ENCODE measurements around the gene UBL7. TPM values are rescaled to one million over a fixed set of nuclear protein-coding genes. Genes with fewer than 3 reads are reported as not detected.

The UBL7 gene
- total and polyA plus RNA-seq, 2 experiments from 2014 or later, result 39.2 to 60.2 TPM

- no peak overlapping the region for H3K27ac ChIP-seq
- H3K79me2 ChIP-seq, result no peaks in the 10 kb centered on the region
- H3K36me3 ChIP-seq (replicated peaks; ENCODE audit: insufficient read depth, low read depth), result no peaks in the 10 kb centered on the region
- no peaks in the 10 kb centered on the region for H3K4me1 ChIP-seq (ENCODE audit: insufficient read depth)
- no peak overlapping the region for H3K4me2 ChIP-seq
- DNase-seq (ENCODE audit: low spot score), result no peak
- no peaks in the 10 kb centered on the region for H3K9me2 ChIP-seq (replicated peaks; ENCODE audit: insufficient read depth)
- no peak overlapping the region for H3K4me3 ChIP-seq
- TF ChIP-seq, protein P1, sequence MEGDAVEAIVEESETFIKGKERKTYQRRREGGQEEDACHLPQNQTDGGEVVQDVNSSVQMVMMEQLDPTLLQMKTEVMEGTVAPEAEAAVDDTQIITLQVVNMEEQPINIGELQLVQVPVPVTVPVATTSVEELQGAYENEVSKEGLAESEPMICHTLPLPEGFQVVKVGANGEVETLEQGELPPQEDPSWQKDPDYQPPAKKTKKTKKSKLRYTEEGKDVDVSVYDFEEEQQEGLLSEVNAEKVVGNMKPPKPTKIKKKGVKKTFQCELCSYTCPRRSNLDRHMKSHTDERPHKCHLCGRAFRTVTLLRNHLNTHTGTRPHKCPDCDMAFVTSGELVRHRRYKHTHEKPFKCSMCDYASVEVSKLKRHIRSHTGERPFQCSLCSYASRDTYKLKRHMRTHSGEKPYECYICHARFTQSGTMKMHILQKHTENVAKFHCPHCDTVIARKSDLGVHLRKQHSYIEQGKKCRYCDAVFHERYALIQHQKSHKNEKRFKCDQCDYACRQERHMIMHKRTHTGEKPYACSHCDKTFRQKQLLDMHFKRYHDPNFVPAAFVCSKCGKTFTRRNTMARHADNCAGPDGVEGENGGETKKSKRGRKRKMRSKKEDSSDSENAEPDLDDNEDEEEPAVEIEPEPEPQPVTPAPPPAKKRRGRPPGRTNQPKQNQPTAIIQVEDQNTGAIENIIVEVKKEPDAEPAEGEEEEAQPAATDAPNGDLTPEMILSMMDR (IDR thresholded peaks at IDR 0.05; ENCODE audit: poor library complexity), result no peak
- TF ChIP-seq EZH2 (IDR thresholded peaks at IDR 0.05; ENCODE audit: borderline replicate concordance) (no peak), EZH2phosphoT487 (IDR thresholded peaks at IDR 0.05; ENCODE audit: low read depth, severe bottlenecking, unreplicated experiment) (no peak)
- H3K27me3 ChIP-seq, result no peaks in the 10 kb centered on the region
- H2AFZ ChIP-seq, result no peak overlapping the region
- WGBS (ENCODE audit: low lambda C conversion rate, missing lambda C conversion rate), result 86% methylated on average over 16 of the region's 16 CpGs
- no peaks in the 10 kb centered on the region for H4K20me1 ChIP-seq (ENCODE audit: insufficient read depth, poor library complexity, severe bottlenecking)
- no peaks in the 10 kb centered on the region for H3K9me3 ChIP-seq (ENCODE audit: low read depth)
Observed at GRCh38 chr15:74403991-74404563, 56.9 kb downstream of the UBL7 start.

- H3K27ac ChIP-seq, result no peak overlapping the region
- no peaks in the 10 kb centered on the region for H4K20me1 ChIP-seq (ENCODE audit: insufficient read depth, poor library complexity, severe bottlenecking)
- no peak overlapping the region for H2AFZ ChIP-seq
- no peak for DNase-seq (ENCODE audit: low spot score)
- no peaks in the 10 kb centered on the region for H3K9me2 ChIP-seq (replicated peaks; ENCODE audit: insufficient read depth)
- H3K4me1 ChIP-seq (ENCODE audit: insufficient read depth), result no peaks in the 10 kb centered on the region
- no peaks in the 10 kb centered on the region for H3K9me3 ChIP-seq (ENCODE audit: low read depth)
- no peak overlapping the region for H3K4me3 ChIP-seq
- H3K4me2 ChIP-seq, result no peak overlapping the region
- no peaks in the 10 kb centered on the region for H3K27me3 ChIP-seq
- no peaks in the 10 kb centered on the region for H3K79me2 ChIP-seq
- WGBS (ENCODE audit: low lambda C conversion rate, missing lambda C conversion rate), result 96% methylated on average over 10 of the region's 10 CpGs
- H3K36me3 ChIP-seq (replicated peaks; ENCODE audit: insufficient read depth, low read depth), result no peaks in the 10 kb centered on the region
- no peak for TF ChIP-seq EZH2phosphoT487 (IDR thresholded peaks at IDR 0.05; ENCODE audit: low read depth, severe bottlenecking, unreplicated experiment)
- TF ChIP-seq, protein P1 (IDR thresholded peaks at IDR 0.05; ENCODE audit: poor library complexity), result no peak
- no peak for TF ChIP-seq EZH2 (IDR thresholded peaks at IDR 0.05; ENCODE audit: borderline replicate concordance)
Observed at GRCh38 chr15:74403588-74403919, 57.4 kb downstream of the UBL7 start.

DNA sequence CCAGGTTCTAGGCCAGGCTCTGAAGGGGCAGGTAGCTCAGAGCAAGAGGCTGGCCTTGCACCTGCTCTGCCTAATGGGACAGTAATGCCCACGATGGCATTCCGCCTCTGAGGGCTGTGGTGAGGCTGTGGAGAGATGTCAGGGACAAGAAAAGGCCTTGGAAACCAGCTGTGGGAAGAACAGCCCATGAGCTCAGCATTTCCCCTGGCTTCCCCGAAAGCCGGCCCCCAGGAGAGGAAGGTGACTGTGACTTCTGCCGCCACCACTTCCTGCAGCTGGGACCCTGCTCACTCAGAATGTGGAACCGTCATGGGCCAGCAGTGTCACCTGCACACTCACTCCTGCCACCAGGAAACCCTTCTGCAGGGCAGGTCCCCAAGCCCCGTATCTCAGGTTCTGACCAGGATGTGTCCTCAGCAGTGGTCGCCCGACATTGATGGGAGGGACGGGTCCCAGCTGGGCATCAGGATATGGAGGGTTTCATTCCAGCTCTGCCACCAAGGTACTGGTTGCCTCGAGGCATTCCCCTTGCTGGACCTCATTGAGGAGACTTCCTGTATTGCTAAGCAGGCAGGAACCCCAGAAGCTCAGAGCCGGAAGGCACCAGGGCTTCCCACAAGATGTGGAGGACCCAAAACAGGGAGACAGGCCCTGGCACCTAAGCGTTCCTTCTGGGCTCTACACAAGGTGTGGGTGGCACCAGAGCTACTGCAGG is 57.9 kb downstream of the UBL7 start:
- no peaks in the 10 kb centered on the region for H3K36me3 ChIP-seq (replicated peaks; ENCODE audit: insufficient read depth, low read depth)
- H3K4me2 ChIP-seq, result no peak overlapping the region
- TF ChIP-seq EZH2 (IDR thresholded peaks at IDR 0.05; ENCODE audit: borderline replicate concordance), result no peak
- no peak for TF ChIP-seq EZH2phosphoT487 (IDR thresholded peaks at IDR 0.05; ENCODE audit: low read depth, severe bottlenecking, unreplicated experiment)
- TF ChIP-seq, protein P1 (IDR thresholded peaks at IDR 0.05; ENCODE audit: poor library complexity), result no peak
- H4K20me1 ChIP-seq (ENCODE audit: insufficient read depth, poor library complexity, severe bottlenecking), result no peaks in the 10 kb centered on the region
- WGBS (ENCODE audit: low lambda C conversion rate, missing lambda C conversion rate), result 90% methylated on average over 13 of the region's 13 CpGs
- H3K27ac ChIP-seq, result no peak overlapping the region
- no peaks in the 10 kb centered on the region for H3K79me2 ChIP-seq
- DNase-seq (ENCODE audit: low spot score), result no peak
- H3K27me3 ChIP-seq, result no peaks in the 10 kb centered on the region
- H2AFZ ChIP-seq, result no peak overlapping the region
- H3K4me1 ChIP-seq (ENCODE audit: insufficient read depth), result no peaks in the 10 kb centered on the region
- H3K4me3 ChIP-seq, result no peak overlapping the region
- no peaks in the 10 kb centered on the region for H3K9me2 ChIP-seq (replicated peaks; ENCODE audit: insufficient read depth)
- H3K9me3 ChIP-seq (ENCODE audit: low read depth), result no peaks in the 10 kb centered on the region
